Activated T-cell treated with anti-CD3 and anti-CD28 coated beads, Interleukin-2, amount 50 U/mL, for 1 hour (primary cell): ENCODE data around the gene FOCAD.

Experiments used
- DNase-seq: peaks from one replicate; pipeline ENCODE4 v3.0.0-alpha.2; 2020

Gene FOCAD

DNA sequence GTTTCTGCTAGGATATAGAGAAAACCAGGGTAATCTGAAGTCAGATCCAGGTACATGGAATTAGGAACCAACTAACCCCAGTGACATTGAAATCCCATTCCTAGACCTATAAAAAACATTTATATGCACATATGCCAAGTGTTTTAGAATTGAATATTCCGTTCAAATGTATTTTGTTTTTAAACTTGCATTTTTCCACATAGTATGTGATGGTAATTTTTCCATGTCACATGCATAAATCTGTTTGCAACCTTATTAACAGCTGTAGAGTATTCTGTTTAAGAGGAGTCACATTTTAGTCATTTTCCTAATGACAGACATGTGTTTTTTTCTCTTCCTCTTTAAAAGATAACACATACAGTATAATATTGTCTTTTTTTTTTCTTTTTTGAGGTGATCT lies 50.2 kb downstream of the FOCAD start:
- DNase-seq, result no peak

DNA sequence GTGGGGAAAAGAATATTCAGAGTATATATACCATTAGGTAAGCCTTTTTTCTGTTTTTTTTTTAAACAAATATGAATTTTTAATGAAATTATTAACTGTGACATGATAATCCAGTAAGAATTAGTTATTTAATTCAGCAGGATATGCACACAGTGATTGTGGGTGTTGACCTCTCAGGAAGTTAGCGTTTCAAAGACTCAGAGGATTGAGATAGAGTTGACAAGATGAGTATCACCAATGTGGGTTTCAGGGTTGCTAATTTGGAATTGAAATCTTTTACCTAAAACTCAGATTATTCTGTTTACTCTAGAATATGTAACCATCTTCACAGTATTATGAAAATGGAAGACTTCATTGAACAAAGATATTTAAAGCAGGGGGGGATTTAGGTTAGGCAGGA lies 56.2 kb downstream of the FOCAD start:
- DNase-seq, result no peak

DNA sequence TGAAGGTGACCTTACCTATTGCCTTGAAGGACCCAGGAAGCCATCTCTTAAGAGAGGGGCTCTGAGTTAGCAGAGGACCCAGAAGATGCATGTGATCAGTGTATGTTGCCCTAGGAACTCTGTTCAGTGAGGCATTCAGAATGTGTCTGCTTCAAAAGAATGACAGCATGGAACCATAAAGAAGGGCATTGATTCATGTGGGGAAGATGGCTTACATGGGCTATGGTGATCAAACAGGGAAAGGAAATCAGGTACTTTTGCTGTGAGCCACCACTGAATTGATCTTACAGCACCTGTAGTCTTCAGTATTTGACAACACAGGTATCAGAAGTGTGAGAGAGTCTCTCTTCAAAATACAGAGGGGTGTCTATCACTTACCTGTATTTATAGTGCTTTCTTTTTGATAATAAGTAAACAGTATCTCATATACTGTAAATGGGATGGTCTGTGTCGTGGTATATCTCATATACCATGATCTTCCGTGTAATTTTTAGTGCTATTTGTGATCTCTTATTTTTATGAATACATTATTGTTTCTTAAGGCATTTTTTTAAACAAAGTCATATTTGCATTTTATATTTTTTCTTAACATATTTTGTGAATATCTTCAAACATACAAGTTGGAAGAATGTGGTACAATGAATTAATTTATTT lies 57.0 kb downstream of the FOCAD start:
- DNase-seq, result no peak

DNA sequence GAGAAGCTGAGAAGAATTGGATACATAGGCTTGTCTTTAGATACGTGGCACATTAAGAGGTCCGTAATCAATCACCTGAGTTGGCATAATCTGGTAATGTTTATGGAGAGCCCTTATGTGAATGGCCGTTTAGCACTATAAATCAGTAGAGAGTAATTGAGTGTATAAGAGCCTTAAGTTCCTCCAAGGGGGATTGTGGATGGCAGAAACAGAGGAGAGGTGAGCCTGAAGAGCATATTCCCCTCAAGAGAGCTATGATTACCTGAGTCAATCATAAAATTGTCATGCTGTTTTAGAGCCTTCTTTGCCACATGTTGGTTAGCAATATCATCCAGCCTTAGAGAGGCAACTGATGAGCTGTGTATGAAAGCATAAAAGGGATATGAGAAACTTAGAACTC lies 58.8 kb downstream of the FOCAD start:
- DNase-seq, result no peak

DNA sequence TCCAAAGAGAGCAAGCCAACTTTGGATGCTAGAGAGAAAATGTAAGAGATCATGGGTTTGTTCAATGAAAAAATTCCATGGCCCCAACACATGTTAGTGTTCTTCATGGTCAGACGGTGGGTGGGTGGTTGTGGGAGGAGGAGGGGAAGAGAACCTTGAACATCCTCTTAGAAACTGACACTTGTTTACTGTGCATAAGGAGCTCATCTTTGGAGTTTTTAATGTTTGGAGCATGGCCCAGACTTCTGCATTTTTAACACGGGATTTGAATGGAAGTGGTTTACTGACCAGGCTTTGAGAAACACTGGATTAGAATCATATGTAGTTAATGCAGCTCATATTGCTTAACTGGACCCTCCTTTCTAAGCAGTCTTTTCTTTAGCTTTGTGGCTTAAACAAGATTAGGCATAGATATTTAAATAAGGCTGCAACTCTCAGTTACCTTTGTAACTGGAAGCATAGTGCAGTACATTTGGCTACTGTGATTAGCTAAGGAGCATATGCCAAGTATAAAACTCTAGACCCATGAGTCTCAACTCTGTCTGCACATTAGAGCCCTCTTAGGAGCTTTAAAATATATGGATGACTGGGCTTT lies 60.1 kb downstream of the FOCAD start:
- DNase-seq, result no peak

DNA sequence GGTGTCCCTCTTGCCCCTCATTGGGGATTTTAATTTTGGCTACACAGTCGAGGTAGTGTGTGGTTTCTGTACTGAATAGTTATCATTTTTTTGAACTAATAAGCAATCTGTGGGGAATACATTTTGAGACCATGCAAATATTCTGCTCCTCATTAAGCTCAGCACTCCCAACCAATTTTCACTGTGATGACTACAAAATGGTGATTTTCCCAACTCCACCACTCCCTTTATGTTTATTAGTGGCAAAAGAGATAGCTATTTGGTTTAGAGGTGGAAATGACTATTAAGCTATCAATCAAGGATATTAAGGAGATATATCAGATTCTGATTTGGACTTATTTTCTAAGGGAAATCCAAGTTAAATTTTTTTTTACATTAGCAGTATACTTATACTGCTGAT lies 62.9 kb downstream of the FOCAD start:
- no peak for DNase-seq

DNA sequence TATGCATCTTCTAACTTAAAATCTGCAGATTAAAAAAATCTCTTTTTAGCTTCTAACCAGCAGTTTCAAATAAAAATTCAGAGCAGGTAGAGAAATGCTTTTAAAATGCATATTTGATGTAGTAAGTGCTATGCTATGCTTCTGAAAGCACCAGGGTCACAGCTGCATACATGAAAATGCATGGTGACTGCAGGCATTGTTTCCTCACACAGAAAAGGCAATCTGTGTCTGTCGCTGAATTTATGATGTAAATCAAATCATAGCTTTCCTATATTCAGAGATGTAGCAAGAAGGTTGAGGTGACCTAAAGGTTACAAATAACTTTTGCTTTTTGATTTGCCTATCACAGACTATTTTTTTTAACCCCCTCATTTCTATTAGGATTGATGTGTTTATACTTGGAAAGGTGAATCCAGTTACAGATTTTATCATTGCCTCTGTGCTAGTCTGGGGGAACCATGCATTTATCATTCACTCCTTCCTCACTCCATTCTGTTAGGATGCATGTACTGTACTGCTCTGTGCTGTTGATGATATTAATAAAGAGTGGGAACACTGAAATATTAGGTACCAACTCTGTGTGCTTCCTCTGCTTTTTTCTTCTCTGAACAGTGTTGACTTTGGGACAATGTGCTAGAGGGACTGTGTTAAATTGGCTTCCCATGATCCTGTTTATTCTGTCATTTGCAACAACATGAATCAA lies 65.6 kb downstream of the FOCAD start:
- DNase-seq, result no peak

DNA sequence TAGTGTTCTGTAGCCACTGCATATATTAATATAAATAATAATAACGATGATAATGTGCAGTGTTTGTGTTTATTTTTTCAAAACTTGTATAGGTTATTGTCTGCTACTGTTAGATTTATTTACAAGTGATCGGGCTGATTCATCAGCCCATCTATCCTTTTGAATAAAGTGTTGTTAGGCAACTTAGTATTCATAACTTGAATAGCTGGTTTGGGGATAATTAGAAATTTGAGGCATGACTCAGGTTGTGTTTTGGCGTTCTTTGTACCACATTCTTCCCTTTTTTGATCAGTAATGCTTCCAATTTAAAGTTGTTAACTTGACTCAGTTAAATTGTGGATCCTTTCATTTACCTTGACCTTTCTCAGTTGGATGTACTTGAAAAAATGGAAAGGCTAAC lies 69.7 kb downstream of the FOCAD start:
- DNase-seq, result no peak

DNA sequence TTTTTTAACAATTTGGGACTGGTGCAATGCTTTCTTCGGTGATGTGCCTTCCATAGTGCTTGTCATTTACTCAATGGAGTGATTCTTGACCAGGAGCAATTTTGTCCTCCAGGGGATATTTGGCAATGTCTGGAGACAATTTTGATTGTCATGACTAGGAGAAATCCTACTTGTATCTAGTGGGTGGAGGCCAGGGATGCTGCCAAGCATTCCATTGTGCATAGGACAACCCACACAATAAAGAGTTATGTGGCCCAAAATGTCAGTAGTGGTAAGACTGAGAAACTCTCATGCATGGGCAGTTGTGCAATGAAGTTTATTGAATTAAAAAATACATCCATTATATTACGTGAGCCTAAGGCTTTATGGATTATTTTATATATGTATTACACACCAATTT lies 70.5 kb downstream of the FOCAD start:
- DNase-seq, result no peak

DNA sequence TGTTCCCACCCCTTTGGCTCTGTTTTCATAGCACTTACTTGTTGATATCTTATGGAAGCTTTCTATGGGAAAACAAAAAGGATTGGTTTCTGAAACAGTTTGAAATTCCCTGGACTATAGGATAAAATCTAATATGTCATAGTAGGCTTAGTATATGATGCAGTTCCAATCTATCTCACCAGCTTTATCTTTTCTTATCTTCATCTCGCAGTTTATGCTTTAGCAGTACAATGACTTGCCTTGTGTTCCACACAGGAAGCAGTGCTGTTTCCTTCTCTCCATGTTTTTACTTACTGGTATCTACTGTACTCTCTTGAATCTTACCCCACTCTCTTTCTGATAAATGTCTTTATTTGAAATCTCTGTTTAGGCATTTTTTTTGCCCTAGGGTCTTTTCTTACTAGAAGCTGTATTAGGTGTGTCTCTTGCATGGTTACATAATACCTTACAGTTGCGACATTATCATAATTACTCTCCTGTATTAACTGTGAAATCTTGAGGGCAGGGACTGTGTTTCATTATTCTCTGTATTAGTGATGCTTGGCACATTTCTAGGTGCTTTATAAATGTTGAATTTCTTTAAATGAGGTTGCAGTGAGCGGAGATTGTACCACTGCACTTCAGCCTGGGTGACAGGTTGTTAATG lies 76.3 kb downstream of the FOCAD start:
- DNase-seq, result no peak

DNA sequence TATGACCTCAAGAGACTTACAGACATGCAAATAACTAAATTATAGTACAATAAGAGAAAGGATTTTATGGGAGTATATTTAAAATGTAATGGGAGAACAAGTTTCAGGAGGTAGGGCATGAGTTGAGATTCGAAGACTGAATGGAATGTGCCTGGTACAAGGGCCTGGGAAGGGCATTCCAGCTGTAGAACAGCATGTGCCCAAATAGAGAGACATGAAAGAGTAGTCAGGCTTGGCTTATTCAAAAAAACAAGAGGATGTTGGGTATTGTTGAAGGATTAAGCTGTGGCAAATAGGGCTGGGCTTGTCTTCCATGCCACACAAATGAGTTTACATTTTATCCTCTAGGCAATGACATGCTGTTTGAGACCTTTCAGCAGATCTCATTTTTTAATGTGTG lies 86.9 kb downstream of the FOCAD start:
- no peak for DNase-seq

DNA sequence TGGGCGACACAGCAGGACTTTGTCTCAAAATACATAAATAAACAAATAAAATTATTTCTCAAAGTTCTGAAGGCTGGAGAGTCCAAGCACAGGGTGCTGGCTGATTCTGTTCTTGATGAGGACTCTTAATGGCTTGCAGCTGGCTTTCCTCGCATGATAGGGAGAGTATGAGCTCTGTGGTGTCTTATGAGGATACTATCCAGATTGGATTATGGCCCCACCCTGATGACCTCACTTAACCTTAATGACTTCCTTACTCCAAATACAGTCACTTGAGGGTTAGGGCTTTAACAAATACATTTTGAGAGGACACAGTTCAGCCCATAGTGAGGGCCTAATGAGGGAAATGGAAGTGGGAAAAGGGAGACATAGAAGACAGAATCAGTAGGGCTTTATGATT lies 87.7 kb downstream of the FOCAD start:
- no peak for DNase-seq

DNA sequence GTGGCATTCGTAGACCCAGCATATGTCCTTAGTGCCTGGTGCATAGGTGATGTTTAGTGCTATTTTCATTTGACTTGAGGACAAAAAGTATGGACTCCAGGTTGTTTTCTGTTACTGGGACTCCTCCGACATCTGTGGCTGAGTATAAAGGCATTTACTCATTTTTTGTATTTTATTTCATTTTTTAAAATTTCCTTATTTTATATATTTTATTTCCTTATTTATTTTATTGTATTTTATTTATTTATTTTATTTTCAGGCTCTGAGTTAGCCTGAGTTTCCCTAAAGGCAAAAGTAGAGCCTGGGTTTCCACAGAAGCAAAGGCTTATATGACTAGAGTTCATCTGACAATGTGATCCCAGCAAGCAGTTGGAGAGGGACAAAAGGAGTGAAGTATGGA lies 91.6 kb downstream of the FOCAD start:
- DNase-seq, result no peak

DNA sequence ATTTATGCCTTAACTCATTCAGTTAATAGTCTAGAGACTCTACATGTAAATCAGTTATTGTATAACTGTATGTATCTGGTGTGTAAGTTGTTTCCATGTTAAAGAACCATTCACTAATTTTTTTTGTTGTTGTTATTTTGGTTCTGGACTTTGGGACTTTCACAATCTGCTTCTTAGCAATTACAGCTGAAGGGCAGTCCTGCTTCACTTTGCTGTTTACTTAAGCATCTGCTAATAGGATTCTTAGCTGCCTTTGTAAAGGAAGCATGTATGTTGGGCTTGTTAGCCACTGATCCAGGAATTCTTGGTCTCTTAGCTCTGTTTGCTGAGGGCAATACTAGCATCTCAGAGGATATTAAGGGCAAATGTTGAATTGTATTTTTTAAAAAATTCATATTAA lies 97.0 kb downstream of the FOCAD start:
- DNase-seq, result no peak

DNA sequence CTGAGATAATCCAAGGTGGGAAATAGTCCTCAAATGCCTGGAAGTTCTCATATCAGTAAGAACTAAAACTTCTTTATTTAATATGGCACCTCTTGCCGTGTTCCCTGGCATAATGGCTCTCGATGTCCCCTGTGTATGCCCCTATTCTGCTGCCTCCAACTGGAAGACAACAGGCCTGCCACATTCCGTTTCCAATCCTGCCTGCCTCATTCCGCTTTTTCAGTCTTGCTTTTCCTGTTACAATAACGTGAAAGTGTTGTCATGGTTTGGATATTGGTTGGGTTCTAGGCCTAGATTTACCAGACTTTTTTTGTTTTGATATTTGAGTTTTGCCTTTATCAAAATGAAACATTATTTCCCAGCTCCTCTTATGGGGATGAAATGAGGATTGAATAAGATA lies 98.2 kb downstream of the FOCAD start:
- DNase-seq, result no peak

DNA sequence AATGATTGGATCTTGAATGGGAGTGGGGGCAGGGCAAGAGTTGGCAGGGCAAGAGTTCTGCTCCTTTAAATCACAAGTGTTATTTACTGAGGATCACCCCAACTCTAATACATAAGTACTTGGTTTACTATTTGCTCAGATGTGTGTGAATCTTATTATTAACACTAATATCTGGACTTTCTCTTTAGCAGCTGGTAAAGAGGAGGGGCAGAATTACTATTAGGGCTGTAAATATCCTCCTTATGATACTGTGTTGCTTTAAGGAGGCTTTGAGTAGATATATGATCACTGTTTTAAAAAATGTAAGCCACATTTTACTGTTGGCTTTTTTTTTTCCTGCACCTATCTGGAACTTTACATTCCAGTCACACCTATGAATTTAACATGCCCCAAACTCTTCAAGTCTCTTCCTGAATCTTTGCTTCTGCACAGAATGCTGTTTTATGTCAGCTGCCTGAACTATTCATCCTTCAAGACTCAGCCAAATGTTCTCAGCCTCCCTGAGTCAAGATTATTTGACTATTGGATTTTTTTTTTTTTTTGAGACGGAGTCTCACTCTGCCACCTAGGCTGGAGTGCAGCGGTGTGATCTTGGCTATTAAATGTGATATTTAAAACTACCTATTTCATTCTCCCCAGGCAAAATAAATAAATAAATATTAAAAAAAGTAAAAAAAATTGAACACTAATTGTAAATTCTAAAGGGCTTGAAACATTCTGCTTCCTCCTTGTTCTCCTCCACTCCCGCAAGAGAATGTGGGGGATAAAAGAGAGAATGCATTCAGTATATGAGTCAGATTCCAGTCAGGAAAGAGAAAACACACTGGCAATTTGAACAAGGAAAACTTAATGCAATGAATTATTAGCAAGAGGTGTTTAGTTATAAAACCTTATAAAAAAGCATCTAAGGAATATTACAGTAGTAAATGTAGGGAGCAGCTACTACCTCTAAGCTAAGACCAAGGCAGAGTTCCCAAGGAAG lies 99.3 kb downstream of the FOCAD start:
- no peak for DNase-seq

DNA sequence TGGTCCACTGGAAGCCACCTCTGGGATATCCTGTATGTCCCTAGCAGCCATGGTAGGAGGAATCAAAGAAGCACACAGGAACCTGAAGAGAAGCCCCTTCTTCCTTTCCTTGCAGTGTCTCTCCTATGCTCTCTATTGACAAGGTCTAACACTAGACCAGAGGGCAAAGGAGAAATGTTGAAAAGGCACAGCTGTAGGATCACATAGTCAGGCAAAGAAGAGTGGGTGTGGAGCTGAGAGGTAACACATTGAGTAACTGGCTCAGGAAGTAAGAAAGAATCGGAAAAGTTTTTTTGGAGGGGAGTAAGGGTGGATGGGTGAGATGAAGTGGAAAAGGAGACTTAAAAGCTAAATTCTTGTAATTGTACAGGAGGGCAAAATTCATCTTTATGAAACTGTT lies 100.1 kb downstream of the FOCAD start:
- DNase-seq, result no peak

DNA sequence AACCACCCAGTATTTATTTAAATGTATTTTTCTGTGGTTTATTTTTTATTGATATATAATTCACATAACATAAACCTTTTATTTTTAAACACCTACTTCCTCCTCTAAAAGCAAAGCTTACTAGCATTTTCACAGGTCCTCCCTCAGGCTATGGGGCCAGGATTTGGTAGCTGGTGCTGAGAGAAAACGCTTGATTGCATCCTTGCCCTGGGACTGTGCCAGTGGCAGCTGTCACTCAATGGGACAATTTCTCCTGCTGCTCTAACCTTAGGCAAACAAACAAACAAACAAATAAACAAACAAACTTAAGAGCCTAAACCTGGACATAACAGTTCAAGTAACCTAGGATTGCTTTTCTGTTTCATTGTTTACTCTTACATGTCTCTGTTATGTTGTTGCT lies 102.7 kb downstream of the FOCAD start:
- DNase-seq, result no peak

DNA sequence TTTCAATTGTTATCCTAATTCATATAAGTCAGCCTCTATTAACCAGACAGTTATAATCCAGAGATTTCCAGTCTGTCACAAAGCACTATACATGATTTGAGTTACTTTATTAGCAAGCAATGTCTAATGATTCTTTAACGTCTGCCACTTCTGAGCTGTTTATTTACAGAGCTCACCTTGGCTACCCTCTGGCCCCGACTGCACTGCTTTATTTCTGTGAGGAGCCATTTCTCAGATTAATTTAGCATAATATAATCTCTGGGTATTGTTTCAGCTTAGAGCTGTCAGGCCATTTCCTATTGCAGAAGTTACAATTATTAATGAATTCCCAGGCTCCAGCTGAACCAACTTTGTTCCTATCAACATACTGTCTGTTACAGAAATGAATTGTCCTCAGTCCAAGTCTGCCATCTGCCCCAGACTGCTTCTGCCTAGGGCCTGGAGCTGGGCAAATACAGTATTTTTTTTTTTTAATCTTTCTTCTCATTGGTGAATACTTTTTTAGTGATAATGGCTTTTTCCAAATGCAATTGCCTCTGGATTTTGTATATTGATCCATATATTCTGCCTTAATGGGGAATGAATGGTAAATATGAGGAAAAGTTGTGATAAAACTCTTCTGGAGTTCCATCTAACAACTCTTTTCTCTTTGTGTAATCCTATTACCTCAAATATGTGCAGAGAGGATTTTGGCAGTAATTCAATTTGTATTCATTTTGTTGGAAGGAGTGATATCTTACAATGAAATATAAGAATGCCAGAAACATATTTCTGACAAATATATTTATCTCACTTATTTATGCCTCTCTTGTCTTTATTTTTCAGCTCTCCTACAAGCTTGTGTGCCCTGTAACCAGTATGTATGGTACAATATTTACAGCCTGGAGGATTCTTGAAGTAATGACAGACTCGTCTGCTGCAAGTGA lies 104.7 kb downstream of the FOCAD start:
- DNase-seq, result no peak

DNA sequence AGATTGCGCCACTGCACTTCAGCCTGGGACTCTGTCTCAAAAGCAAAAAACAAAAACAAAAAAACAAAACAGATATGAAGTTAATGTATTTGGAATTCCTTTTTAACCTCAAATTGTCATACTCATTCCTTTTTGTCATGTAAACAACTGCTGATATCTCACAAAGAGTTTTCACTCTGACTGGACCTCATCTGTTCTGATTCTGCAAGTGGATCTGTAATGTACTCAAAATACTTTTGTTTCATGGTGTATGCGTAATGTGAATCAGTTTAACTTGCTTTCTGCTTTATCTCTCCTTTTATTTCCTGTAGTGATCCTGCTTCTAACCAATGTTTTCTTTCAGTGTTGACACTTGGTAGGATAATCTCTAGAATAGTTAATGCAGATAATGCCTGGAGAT lies 106.7 kb downstream of the FOCAD start:
- no peak for DNase-seq

DNA sequence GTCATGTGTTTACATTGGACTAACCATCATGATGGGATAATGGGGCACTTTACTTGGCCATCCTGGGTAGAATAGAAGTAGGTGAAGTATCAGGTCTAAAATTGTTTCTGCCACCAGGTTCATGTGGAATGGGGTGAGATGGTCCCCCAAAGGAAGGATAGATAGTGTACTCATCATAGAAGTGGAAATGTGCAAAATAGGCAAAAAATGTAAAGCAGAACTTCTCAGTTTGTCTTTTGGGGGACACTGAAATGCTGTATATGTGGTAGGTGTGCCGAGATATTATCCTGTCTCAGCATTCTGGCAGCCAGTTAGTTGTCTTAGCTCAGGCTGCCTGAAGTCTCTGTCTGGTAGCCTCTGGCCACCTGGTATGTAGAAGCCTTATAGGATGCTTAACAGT lies 107.6 kb downstream of the FOCAD start:
- DNase-seq, result no peak
